ENCODE measurements around the gene CMYA5. TPM values are rescaled to one million over a fixed set of nuclear protein-coding genes. Genes with fewer than 3 reads are reported as not detected.

The CMYA5 gene
- total RNA-seq, 4 donors from 2014 or later, result 0.37 to 6.0 (median 3.2) TPM

DNA sequence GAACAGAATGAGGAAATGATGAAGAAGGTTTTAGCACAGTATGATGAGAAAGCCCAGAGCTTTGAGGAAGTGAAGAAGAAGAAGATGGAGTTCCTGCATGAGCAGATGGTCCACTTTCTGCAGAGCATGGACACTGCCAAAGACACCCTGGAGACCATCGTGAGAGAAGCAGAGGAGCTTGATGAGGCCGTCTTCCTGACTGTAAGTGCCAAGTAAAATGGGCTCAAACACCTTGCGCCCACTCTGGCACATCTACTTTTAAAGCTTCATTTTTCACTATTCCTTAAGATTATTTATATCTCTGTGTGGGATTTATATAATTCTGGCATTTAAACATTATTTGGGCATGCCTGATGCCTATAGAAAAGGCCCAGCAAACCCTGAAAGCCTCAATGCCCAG lies 55.6 kb downstream of the CMYA5 start:
- intact Hi-C loops (cut with DNase I; ENCODE audit: low total_unique reads) (no loop called here), in situ Hi-C loops (cut with MboI; ENCODE audit: low pct_ligation_motif_present in 1 of 4, low pct_unique_long_range_greater_than_20kb in 1 of 4, low sequenced_read_pairs in 3 of 4) (no loop called here)
- Histone ChIP-seq H3K9me3 (no peaks in the 10 kb centered on the region), H3K4me3 (no peak overlapping the region), H3K27me3 (no peaks in the 10 kb centered on the region), H3K36me3 (no peaks in the 10 kb centered on the region), H3K27ac (no peak overlapping the region), H3K4me1 (no peaks in the 10 kb centered on the region)
- DNase-seq, result no peak
- TF ChIP-seq CTCF (IDR thresholded peaks at IDR 0.05) (no peak), POLR2A (IDR thresholded peaks at IDR 0.05) (no peak)
- 87 to 92% methylated on average over 3 of the region's 3 CpGs for WGBS, 2 donors (ENCODE audit: low coverage in 1 of 2)

GRCh38 chr5:79746642-79747569 lies 57.3 kb downstream of the CMYA5 start:
- DNase-seq, result no peak
- no peaks in the 10 kb centered on the region for H3K4me1 ChIP-seq
- in situ Hi-C loops (cut with MboI; ENCODE audit: low pct_ligation_motif_present in 1 of 4, low pct_unique_long_range_greater_than_20kb in 1 of 4, low sequenced_read_pairs in 3 of 4), result no loop called here
- intact Hi-C loops (cut with DNase I; ENCODE audit: low total_unique reads), result no loop called here
- TF ChIP-seq EP300 (IDR thresholded peaks at IDR 0.05; ENCODE audit: low read depth) (no peak), POLR2A (IDR thresholded peaks at IDR 0.05) (no peak), POLR2AphosphoS5 (IDR thresholded peaks at IDR 0.05) (no peak), CTCF (IDR thresholded peaks at IDR 0.05) (no peak)
- 52 to 53% methylated on average over 4 of the region's 4 CpGs for WGBS, 2 donors (ENCODE audit: low coverage in 1 of 2)
- no peaks in the 10 kb centered on the region for H3K27me3 ChIP-seq
- no peak overlapping the region for H3K4me3 ChIP-seq
- no peaks in the 10 kb centered on the region for H3K9me3 ChIP-seq
- H3K36me3 ChIP-seq, result no peaks in the 10 kb centered on the region
- no peak overlapping the region for H3K27ac ChIP-seq

GRCh38 chr5:79750611-79751510 lies 61.2 kb downstream of the CMYA5 start:
- in situ Hi-C loops (cut with MboI; ENCODE audit: low pct_ligation_motif_present in 1 of 4, low pct_unique_long_range_greater_than_20kb in 1 of 4, low sequenced_read_pairs in 3 of 4), result no loop called here
- H3K36me3 ChIP-seq, result no peaks in the 10 kb centered on the region
- H3K9me3 ChIP-seq, result no peaks in the 10 kb centered on the region
- intact Hi-C loops (cut with DNase I; ENCODE audit: low total_unique reads), result no loop called here
- no peak overlapping the region for H3K27ac ChIP-seq
- no peaks in the 10 kb centered on the region for H3K27me3 ChIP-seq
- 78 to 82% methylated on average over 8 of the region's 8 CpGs for WGBS, 2 donors (ENCODE audit: low coverage in 1 of 2)
- H3K4me3 ChIP-seq, result no peak overlapping the region
- TF ChIP-seq POLR2A (IDR thresholded peaks at IDR 0.05) (no peak), CTCF (IDR thresholded peaks at IDR 0.05) (no peak), EP300 (IDR thresholded peaks at IDR 0.05; ENCODE audit: low read depth) (no peak), POLR2AphosphoS5 (IDR thresholded peaks at IDR 0.05) (no peak)
- no peak for DNase-seq
- H3K4me1 ChIP-seq, result peaks cover 0 to 6% (median 0%) of the 10 kb centered on the region in 4 donors

GRCh38 chr5:79753092-79753491 lies 63.5 kb downstream of the CMYA5 start:
- peaks cover 0 to 6% (median 0%) of the 10 kb centered on the region in 4 donors for H3K4me1 ChIP-seq
- no peak overlapping the region for H3K27ac ChIP-seq
- TF ChIP-seq CTCF (IDR thresholded peaks at IDR 0.05), result no peak
- TF ChIP-seq POLR2A (IDR thresholded peaks at IDR 0.05), result no peak
- TF ChIP-seq EP300 (IDR thresholded peaks at IDR 0.05; ENCODE audit: low read depth), result no peak
- TF ChIP-seq POLR2AphosphoS5 (IDR thresholded peaks at IDR 0.05), result no peak
- no peak for DNase-seq
- H3K9me3 ChIP-seq, result no peaks in the 10 kb centered on the region
- no peak overlapping the region for H3K4me3 ChIP-seq
- H3K27me3 ChIP-seq, result no peaks in the 10 kb centered on the region
- H3K36me3 ChIP-seq, result no peaks in the 10 kb centered on the region
- intact Hi-C loops (cut with DNase I; ENCODE audit: low total_unique reads), result no loop called here
- in situ Hi-C loops (cut with MboI; ENCODE audit: low pct_ligation_motif_present in 1 of 4, low pct_unique_long_range_greater_than_20kb in 1 of 4, low sequenced_read_pairs in 3 of 4), result no loop called here
- WGBS, 2 donors (ENCODE audit: low coverage in 1 of 2), result 73 to 81% methylated on average over 1 of the region's 1 CpG
